HUDEP-2 (cell line): ENCODE results near the gene CSMD2.

Experiments used
- DNase-seq, 76 experiments: peaks; one replicate each; lab custom pipeline; 2025; ENCODE audit not compliant: unreplicated experiment in 76 of 76; lab: John Stamatoyannopoulos, UW

Gene CSMD2

DNA sequence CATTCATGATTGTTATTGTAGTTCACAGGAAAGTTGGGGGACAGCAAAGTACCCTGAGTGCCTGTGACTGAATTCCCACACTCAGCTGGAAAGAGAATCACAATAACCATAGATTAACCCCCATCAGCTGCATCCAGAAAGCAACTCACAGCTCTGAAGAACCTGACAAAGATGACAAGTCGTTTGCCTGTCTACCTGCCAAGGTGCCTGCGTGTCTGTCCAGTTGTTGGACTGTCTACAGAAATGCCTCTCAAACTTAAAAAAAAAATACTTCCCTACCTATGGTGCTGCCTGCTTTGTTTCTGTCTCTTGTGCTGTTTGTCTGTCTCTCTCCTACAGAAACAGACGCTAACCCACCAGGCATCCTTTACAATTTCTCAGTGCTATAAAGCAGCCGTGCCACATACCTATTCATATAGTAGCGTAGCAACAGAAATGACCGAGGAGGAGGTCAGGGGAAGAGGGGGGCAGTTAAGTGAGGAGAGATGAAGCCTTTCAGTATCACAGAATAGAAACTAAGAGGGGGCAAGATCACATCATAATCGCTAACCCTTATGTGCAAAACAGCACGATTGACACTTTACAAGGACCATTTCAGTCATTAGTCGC is 455.8 kb downstream of the CSMD2 start:
- no peak for DNase-seq

DNA sequence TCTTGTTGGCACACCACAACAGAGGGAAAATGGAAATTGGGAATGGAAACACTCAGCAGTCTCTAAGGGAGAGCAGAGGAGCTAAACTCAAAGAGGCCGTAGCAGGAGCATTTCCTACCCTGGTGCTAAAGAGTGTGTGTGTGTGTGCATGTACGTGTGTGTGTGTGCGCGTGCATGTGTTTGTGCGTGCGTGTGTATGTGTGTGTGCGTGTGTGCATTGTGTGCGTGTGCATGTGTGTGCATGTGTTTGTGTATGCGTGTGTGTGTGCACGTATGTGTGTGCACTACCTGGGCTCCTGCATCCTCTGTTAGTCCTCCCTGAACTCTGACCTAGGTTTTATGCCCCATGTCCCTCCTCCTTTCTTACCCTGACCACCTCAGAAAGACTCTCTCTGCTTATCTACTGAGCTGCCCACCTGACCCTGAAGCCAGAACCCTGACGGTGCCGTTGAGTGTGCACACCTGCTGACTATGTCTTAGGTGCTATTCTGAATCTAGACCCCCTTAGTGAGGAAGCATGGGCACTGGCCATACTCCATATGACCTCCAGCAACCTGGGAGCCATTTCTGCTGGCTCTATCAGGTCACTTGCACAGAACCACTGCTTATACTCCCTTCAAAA is 458.3 kb downstream of the CSMD2 start:
- DNase-seq = no peak

DNA sequence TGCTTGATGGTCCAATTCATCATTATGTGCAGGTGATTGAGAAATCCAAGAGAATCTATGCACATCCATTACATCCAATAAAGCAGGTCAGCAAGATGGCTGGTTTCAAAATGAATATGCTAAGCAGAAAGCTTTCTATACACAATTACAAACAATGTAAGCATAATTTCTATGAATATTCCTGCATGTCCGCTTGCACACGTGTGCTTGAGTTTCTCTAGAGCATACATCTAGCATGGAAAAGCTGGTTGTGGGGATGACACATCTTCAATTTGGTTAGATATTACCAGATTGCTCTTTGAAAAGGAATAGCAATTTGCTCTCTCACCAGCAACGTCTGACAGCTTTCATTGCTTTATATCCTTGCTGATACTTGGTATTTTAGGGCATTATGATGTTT is 461.6 kb downstream of the CSMD2 start:
- DNase-seq = no peak

DNA sequence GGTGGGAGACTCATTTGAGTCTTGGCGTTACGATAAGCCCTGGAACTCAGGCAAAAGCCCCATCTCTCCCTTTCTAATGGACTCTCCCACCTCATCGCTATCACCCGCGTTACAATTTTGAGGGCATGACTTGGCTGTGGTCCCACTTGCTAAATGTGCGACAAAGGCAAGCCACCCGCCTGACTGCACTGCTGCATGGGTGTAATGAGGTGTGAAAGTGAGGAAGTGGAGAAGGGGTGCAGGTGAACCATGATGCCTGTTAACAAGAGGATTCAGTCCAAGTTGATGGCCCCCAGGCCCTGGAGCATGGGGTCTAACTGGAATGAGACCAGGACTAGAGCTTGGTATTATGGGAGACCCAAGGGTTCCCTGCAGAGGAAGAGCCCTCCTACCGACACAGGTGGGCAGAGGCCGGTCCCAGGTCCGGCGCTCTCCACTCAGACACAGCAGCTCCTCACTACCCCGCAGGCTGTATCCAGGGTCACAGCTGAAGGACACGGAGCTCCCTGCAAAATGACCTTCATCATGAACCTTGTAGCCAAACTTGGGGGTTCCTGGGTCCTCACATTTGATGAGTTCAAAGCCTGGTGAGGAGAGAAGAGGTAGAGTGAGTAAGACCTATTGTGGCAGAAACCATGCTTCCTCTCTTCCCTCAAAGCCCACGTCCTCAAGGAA is 466.5 kb downstream of the CSMD2 start:
- DNase-seq = no peak

DNA sequence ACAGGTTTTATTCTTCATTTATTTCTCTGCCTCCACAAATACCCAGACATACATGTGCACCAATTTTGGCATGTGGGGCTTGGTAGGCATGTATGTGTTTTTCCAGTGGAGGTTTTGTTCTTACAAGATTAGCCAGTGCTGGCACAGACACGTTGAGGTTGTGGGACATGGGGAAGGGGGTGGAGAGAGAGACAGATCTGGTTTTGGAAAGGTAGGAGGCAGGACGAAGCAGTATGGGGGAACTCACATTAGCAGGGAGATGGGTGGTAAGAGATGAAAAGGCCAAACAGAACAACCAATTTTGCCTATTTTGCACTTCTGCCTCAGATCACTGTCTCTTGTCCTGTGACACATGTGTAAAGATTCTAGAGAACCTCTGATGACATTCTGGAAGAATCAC is 467.2 kb downstream of the CSMD2 start:
- DNase-seq = no peak

DNA sequence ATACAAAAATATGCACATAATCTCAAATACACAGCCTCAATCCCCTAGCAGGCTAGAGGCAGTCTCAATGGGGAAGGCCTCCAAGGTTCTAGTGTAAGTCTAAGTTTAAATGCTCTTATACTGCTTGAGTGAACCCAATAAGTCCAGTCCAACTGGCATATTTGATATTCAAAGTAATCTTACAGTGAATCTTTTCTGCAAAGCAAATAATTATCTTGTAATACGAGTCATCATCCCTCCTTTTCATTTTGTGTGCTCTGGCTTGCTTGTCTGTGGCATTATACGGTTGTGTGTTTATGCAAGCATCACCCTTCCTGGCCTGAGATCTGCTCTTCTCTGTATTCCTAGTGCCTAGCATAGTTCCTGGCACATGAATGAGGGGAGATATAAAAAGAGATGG is 468.1 kb downstream of the CSMD2 start:
- DNase-seq = no peak

DNA sequence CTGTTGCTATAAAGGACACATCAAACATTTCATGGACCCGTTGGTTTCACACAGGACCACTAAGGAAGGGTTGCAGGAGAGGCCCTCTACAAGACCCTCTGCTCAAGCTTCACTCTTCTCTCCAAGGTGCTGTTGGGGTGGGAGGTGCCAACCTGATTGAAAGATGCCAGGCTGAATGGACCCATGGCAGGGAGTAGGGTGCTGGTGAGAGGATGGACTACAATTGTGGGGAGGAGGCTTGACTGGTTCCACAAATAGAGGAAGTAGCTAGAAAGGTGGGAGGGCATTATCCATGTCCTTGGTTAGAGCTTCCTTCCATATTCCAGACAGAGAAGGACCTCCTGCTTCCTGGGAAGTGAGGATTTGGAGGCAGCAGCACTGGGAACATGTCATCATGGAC is 468.7 kb downstream of the CSMD2 start:
- no peak for DNase-seq

DNA sequence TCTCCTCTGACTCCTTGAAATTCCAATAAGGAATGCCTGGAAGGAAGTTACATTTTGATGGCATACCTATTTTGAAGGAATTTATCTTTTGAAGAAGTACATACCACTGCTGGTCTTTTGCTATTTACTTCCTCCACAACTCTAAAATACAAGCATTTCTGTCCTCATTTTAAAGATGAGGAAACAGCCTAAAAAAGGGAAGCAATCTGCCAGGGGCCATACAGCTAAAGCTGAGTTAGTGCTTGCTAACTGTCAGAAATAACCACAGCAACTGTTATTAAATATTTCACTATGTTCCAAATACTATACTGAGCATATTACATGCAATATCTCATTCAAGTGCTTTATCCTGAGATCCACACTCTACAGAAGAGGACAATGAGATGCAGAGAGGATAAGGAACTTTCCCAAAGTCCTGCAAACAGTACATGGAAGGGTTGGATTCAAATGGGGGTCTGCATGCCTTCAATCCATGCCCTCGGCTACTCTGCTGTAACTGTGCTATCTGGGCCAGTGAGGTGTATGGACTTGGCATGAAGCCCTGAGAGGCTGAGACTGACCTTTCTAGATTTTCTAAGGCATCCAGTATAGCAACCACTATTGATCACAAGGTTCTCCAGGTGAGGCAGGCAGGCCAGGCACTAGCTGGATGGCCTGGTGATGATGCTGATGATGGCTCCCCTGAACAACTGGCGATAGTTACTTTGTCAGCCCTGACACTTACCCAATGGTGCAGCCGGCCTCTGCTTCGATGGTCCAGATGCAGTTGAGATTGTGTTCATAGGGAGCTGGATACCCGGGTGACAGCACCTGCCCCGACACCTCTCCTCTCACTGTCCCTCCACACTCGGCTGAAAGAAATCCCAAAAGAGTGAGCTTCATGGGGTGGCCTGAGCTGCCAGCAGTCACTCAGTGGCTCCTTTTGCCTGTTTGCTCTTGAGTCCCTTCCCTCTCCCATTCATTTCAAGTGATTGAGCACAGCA is 472.5 kb downstream of the CSMD2 start:
- no peak for DNase-seq

DNA sequence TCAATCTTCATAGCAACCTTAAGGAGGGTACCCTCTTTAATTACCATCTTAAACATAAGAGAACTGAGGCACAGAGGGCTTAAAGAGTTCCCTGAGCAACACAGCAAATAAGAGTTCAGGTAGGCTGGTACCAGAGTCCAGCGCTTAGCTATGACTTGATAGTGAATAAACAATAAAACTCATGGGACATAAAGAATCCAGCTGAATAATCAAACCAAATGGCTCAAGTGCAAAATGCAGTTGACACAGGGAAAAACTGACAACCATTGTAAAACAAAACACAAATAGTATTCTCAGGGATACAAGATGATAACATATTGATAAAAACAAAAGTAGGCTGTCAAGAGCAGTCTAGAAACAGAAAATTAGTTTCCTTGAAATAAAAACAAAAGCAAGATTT is 478.0 kb downstream of the CSMD2 start:
- no peak for DNase-seq

DNA sequence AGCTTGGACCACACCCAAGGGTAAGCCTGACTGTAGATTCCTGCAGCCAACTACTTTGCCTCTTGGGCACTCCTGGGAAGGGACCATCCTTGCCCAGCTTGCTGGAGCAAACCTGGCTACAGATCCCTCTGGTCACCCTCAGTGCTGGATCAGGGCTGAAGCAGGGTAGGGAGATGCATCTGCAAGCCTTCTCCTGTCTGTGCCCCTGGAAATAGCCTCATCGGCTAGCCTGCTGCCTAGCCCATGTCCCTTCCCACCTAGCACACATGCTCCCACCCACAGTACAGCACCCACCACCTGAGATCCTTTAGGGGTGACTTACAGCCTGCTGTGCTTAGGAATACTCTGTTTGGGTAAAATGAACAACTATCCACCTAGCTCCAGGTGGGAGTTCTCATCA is 478.5 kb downstream of the CSMD2 start:
- no peak for DNase-seq

DNA sequence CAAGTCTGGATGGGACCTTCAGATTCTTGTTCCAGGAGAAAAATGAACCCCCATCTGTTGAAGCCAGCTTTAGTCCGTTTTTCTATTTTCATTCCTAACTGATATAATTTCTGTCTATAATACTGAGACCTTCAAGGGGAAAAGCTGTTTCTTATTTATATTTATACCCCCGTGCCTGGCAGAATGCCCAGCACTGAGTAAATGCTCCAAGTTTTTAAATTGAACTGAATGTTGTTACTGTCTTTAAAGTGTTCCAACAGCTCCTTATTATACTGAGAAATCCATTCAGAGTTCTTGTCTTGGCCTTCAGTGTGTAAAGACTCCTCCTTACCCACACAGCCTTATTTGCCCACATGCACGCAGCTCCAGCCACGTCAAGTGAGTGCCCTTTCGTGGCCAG is 479.8 kb downstream of the CSMD2 start:
- no peak for DNase-seq

DNA sequence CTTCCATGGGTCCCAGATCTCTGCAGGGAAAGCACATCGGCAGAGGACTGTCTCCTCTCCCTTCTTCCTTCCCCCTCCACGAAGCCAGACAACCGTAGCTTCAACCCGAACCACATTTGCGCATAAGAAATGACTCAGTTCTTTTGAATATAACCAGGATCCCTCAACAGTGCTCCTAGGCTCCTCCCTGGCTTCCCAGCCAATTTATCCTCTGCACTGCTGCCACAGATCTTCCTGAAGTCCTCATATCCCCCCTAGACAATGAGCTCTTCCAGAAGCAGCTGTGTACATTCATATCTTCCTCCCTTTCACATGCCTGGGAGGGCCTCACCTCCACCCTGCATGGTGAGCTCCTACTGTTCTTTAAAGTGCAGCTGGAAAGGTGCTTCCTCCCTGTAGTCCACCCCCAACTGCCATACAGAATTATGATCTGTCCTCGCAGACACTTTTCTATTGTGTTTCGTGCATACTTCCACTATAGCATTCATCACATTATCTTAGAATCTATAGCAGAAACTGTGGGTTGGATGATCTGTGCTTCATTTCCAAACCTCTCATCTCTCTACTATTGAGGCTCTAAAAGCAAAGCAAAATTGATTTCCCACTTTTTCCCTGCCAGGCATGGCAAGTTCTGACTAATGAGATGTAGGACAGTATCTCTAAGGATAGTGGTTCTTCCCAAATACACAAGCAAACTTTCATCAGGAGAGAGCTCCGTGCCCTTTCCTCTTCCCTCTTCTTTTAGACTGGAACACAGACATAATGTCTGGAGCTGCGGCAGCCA is 480.4 kb downstream of the CSMD2 start:
- DNase-seq = no peak

DNA sequence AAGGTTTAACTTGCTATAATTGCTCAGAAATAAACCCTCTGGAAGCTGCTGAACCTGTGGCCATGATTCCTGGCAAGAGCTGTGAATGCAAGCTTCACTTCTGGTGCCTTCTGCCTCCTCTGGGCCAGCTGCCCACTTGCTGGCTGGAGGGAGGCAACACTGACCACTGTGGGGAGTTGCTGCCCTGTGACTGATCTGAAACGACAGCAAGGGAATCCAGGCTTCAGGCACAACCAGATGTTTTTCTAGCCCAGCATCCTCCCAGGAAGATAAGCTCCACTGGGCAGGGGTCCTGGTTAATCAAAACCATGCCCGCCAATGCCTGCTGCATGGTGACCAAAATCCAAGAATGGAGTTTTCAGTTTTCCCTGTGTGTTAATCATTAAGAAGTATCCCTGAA is 481.1 kb downstream of the CSMD2 start:
- DNase-seq = no peak

DNA sequence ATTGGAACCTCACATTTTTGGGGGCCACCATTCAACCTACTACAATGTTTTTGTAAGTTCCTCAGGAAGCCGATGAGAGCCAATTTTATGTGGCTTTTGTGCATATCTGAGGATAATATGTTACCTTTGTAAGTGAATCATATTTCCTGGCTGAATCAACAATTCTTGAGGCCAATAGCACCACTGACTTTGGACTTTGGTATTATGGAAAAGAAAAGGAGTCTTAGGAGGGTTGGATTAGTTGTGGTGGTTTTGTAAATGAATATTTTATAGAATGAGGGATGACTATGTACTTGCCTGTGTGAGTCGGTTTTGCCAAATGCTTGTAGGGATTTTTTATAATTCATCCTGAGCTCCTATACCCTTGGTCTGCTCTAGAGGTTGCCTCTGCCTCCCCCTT is 482.7 kb downstream of the CSMD2 start:
- peak in 1 of 76 experiments; percentile 1 for DNase-seq

DNA sequence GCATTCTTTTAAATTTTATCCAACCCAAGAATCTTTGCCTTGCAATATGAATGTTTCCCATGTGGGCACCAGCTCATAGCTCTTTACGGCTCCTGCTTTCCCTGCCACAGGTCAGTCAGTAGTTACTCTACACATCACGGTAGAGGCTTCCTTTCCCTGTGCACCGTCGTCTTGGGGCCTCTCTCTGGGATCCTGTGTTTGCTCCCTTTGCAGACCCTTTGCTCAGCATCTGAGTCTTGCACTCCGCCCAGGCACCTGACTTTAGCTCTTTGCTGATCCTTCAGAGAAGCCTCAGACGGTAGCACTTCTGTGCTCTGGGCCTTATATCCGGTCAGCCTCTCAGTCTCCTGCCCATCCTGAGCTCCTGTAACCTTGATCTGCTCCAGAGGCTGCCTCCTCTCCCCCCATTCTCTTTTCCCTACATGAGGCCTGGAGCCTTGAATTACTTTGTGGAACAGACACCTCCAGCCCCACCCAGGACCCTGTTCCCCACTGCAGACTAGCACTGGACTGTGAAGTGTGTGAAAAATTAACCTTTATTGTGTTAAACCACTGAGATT is 484.7 kb downstream of the CSMD2 start:
- DNase-seq = no peak

DNA sequence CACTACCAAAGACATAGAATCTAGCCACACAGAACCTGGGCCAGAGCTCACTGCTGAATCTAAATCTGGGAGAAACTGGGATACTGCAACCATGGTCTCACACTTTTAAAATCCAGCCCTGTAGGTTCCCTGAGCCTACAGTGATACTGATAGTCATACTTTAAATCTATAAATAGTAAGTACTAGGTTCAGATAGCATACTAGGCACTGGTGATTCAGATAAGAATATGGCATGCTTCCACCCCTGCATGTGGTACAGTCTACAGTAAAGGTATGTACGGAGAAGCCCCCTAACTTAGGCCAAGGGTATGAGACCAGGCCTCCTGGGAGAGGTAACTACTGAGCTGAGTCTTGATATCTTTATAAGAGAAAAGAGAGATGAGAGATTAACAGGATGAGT is 494.5 kb downstream of the CSMD2 start:
- no peak for DNase-seq

DNA sequence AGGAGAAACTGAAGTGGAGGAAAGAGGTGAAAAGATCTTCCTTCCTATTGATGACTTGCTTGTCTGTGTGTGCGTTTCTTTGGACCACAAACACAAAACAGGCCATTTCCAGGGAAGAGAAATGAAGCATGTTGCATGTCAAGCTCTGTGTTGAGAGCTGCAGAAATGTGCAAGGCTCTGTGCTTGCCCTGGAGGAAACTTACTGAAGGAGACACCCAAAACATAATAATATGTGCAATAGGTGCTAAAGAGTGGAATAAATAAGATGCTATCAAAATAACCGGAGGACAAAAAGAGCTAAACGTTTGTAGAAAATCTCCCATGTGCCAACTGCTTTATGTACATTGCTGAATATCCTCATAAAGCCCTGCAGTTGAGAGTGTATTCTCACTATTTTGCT is 496.3 kb downstream of the CSMD2 start:
- DNase-seq = no peak

DNA sequence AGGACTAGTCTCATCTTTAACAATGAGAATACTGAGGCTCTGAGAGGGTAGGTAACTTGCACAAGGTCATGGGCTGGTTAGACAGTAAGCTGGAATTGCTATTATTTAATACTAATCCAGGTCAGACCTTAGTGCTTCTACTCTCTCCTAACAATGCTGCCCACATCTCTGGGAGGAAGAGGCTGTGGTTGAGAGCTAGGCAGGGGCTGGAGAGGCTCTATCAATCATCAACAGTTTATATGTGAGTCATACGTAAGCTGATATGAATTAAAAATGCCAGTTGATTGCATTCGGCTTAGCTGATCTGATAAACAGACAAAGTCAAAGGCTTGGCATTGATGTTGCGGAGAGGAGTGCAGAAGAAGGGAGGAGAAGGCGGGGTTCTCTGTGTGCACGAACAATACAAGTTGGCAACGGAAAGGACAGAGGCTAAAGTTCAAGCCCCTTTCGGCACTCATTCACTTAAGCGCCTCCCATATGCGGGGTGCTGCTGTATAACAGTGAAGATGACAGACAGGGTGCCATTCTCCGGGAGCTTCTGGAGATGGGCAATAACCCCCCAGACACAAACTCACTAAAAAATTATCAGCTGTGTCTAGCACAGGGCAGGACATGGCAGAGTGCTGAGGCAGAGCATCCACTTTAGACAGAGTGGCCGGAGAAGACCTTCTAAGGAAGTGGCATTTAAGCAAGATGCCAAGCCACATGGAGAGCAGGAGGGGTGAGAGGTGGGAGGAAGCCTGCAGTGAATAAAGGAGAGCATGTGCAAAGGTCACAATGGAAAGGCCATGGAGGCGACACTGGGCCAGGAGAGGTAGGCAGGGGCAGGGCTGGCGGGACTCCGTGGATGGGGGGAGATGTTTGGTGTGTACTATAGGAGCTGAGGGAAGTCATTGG is 497.4 kb downstream of the CSMD2 start:
- DNase-seq = peak in 43 of 76 experiments; percentile 3 to 75 (median 35)

DNA sequence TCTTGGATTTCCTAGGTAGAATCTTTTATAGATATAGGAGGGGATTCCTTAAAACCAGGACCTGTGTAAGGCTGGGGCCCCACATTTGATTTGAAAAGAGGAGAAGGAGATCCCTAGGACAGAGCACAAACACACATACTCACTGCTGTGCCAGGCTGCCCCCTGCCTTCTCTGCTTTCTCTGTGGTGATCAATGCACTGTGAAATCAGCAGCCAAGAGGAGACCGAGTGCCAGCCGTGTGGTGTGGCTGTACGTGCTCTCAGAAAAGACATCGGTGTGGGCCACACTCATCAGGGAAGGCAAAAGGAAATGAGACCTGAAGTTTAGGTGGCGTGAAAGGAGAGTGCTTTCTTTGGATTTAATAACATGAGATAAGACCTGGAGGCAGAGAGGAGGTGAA is 498.4 kb downstream of the CSMD2 start:
- no peak for DNase-seq
